CD4-positive, alpha-beta T cell (primary cell): Measurements from ENCODE around the gene BCL2L1. TPM values are rescaled to one million over a fixed set of nuclear protein-coding genes. Genes with fewer than 3 reads are reported as not detected.

ENCODE experiments used
- ATAC-seq: fragments of 200-7000 bp; cut with Tn5 transposase; one replicate; pipeline ENCODE4 v1.10.0; 2022; ENCODE audit warnings: mild to moderate bottlenecking; ENCODE audit not compliant: poor library complexity
- CTCF ChIA-PET: fragments of 350-600 bp; sonication (Branson Sonifier 250); formaldehyde crosslinking; loops from one replicate; lab custom pipeline; 2021; ENCODE audit warnings: antibody characterized with exemption, inconsistent platforms; lab: Charles Lee
- POLR2A ChIA-PET: fragments of 350-600 bp; sonication (Branson Sonifier 250); formaldehyde crosslinking; loops from one replicate; lab custom pipeline; 2021; ENCODE audit warnings: antibody characterized with exemption, inconsistent platforms; lab: Charles Lee
- DNase-seq, 14 experiments: peaks; one replicate each; pipeline ENCODE4 v3.0.0-alpha.2; 2013 to 2020; ENCODE audit warnings: mixed read lengths in 2 of 14
- H3K27ac ChIP-seq, 2 donors: one replicate each; pipeline versions ENCODE4 v1.5.1 to v1.7.0; 2013; ENCODE audit warnings: low read length in 2 of 2, low read depth in 1 of 2, mild to moderate bottlenecking in 1 of 2
- H3K27me3 ChIP-seq, 2 experiments: 1 replicate in 1 of 2; 2 replicates in 1 of 2; pipeline versions ENCODE4 v1.6.1 to v1.7.0; 2013; ENCODE audit warnings: low read length in 2 of 2, control low read depth in 1 of 2, mild to moderate bottlenecking in 1 of 2, moderate library complexity in 1 of 2; ENCODE audit not compliant: insufficient read depth in 2 of 2, control insufficient read depth in 1 of 2
- H3K36me3 ChIP-seq: one replicate; pipeline ENCODE4 v1.6.1; 2013; ENCODE audit warnings: low read length, control low read depth; ENCODE audit not compliant: insufficient read depth
- H3K4me1 ChIP-seq: one replicate; pipeline ENCODE4 v1.6.1; 2013; ENCODE audit warnings: low read length, control low read depth; ENCODE audit not compliant: insufficient read depth
- H3K4me3 ChIP-seq: one replicate; pipeline ENCODE4 v1.5.1; 2013; ENCODE audit warnings: mild to moderate bottlenecking, low read length, moderate library complexity
- H3K9me3 ChIP-seq, 2 experiments: 1 replicate in 1 of 2; 2 replicates in 1 of 2; pipeline versions ENCODE4 v1.6.1 to v1.7.0; 2013; ENCODE audit warnings: low read length in 2 of 2, mild to moderate bottlenecking in 2 of 2, control low read depth in 1 of 2, moderate library complexity in 1 of 2; ENCODE audit not compliant: control insufficient read depth in 1 of 2, insufficient read depth in 1 of 2
- H3K27ac Mint-ChIP-seq: one replicate; pipeline ENCODE4 v1.8.0; 2020; ENCODE audit warnings: mixed read lengths
- H3K27me3 Mint-ChIP-seq: one replicate; pipeline ENCODE4 v1.8.0; 2021; ENCODE audit warnings: mixed read lengths
- H3K36me3 Mint-ChIP-seq: one replicate; pipeline ENCODE4 v1.8.0; 2021; ENCODE audit warnings: low read depth, mixed read lengths
- H3K4me1 Mint-ChIP-seq: one replicate; pipeline ENCODE4 v1.8.0; 2021; ENCODE audit warnings: low read depth, mixed read lengths
- H3K4me3 Mint-ChIP-seq: one replicate; pipeline ENCODE4 v1.8.0; 2020; ENCODE audit warnings: mild to moderate bottlenecking, mixed read lengths
- H3K9me3 Mint-ChIP-seq: one replicate; pipeline ENCODE4 v1.8.0; 2020; ENCODE audit warnings: mixed read lengths
- CTCF ChIP-seq: fragments of 200-600 bp; IDR thresholded peaks from one replicate; pipeline ENCODE4 v1.8.0; 2022; ENCODE audit warnings: antibody characterized with exemption, mild to moderate bottlenecking
- intact Hi-C, 2 experiments: fragments of 100-400 bp; cut with DNase I in 1 of 2; cut with micrococcal nuclease in 1 of 2; formaldehyde crosslinking; loops; one replicate each; pipeline versions ENCODE4 v1.15.1 to v1.9.0; 2023 to 2025; cut with DNase I, micrococcal nuclease
- total RNA-seq, 174 experiments: library from RNA in 2 of 174; stranded (reverse) in 2 of 174; gene quantifications; one replicate each; pipeline ENCODE4 v1.2.3 and lab custom pipeline; 2021 to 2026

BCL2L1 gene
- total RNA-seq, 2 experiments from 2014 or later = 11.8 to 11.9 TPM

GRCh38 chr20:31662372-31662854 is 60.3 kb downstream of the BCL2L1 start:
- CTCF ChIA-PET = interaction anchor here (0.7 to 7.3 kb wide), 15 partner anchors 12 to 83 kb away, joined by 3 to 197 read pairs (median 7); partner anchors contain the start of genes BCL2L1 and ID1
- Histone ChIP-seq H3K4me1 (peaks cover 28% of the 10 kb centered on the region), H3K4me3 (no peak overlapping the region), H3K9me3 (no peaks in the 10 kb centered on the region), H3K36me3 (peaks cover 20% of the 10 kb centered on the region), H3K27me3 (no peaks in the 10 kb centered on the region), H3K27ac (no peak overlapping the region)
- Mint-ChIP-seq H3K4me3 (peak overlapping the region; percentile 84), H3K27ac (peak overlapping the region; percentile 50), H3K9me3 (no peaks in the 10 kb centered on the region), H3K36me3 (peaks cover 16% of the 10 kb centered on the region), H3K4me1 (peaks cover 27% of the 10 kb centered on the region), H3K27me3 (no peaks in the 10 kb centered on the region)
- TF ChIP-seq CTCF = no peak
- ATAC-seq (no peak), DNase-seq (no peak)
- intact Hi-C loops = no loop called here
- POLR2A ChIA-PET = interaction anchor here (0.9 to 4.9 kb wide), 5 partner anchors 13 to 61 kb away, joined by 4 to 114 read pairs (median 8); partner anchors contain the start of gene BCL2L1

- no peaks in the 10 kb centered on the region for H3K9me3 Mint-ChIP-seq
- no peaks in the 10 kb centered on the region for H3K9me3 ChIP-seq
- H3K27ac ChIP-seq = no peak overlapping the region
- CTCF ChIA-PET = interaction anchor here (0.7 to 7.3 kb wide), 24 partner anchors 13 to 191 kb away, joined by 3 to 197 read pairs (median 4); partner anchors contain the start of genes BCL2L1 and ID1
- peak overlapping the region; percentile 50 for H3K27ac Mint-ChIP-seq
- H3K36me3 ChIP-seq = peaks cover 20% of the 10 kb centered on the region
- ATAC-seq = peak; percentile 92
- peak overlapping the region; percentile 84 for H3K4me3 Mint-ChIP-seq
- no peaks in the 10 kb centered on the region for H3K27me3 ChIP-seq
- intact Hi-C loops = loop anchor here (1.0 kb wide), 2 partner anchors 62 to 63 kb away; no protein-coding TSS in a partner anchor
- peaks cover 25% of the 10 kb centered on the region for H3K4me1 Mint-ChIP-seq
- POLR2A ChIA-PET = interaction anchor here (0.6 to 4.9 kb wide), 11 partner anchors 13 to 161 kb away, joined by 3 to 114 read pairs (median 4); partner anchors contain the start of genes BCL2L1 and TPX2
- peak; percentile 68 to 91 (median 77) for DNase-seq
- peaks cover 16% of the 10 kb centered on the region for H3K36me3 Mint-ChIP-seq
- H3K4me1 ChIP-seq = peaks cover 21% of the 10 kb centered on the region
- H3K27me3 Mint-ChIP-seq = no peaks in the 10 kb centered on the region
- peak; percentile 81 for TF ChIP-seq CTCF
- peak overlapping the region; percentile 58 for H3K4me3 ChIP-seq
These were observed 60.9 kb downstream of the BCL2L1 start for GRCh38 chr20:31661625-31662371.

GRCh38 chr20:31654534-31654933 is 68.1 kb downstream of the BCL2L1 start:
- Histone ChIP-seq H3K4me1 (no peaks in the 10 kb centered on the region), H3K4me3 (no peak overlapping the region), H3K9me3 (no peaks in the 10 kb centered on the region), H3K27ac (no peak overlapping the region), H3K27me3 (no peaks in the 10 kb centered on the region), H3K36me3 (no peaks in the 10 kb centered on the region)
- no peaks in the 10 kb centered on the region for H3K36me3 Mint-ChIP-seq
- intact Hi-C loops = no loop called here
- DNase-seq (no peak), ATAC-seq (no peak)
- CTCF ChIA-PET = no interaction called here
- H3K27ac Mint-ChIP-seq = no peak overlapping the region
- H3K27me3 Mint-ChIP-seq = no peaks in the 10 kb centered on the region
- POLR2A ChIA-PET = interaction anchor here (1.4 kb wide), 1 partner anchor 81 kb away, joined by 3 read pairs; no protein-coding TSS in a partner anchor
- H3K4me1 Mint-ChIP-seq = no peaks in the 10 kb centered on the region
- no peak overlapping the region for H3K4me3 Mint-ChIP-seq
- no peaks in the 10 kb centered on the region for H3K9me3 Mint-ChIP-seq
- no peak for TF ChIP-seq CTCF
